ENCODE data around the gene ILDR1.

ILDR1 gene

GRCh38 chr3:122031123-122031468, 9.0 kb upstream of the ILDR1 start:
- TF ChIP-seq CTCF (IDR thresholded peaks at IDR 0.05) (no peak), ZFX (IDR thresholded peaks at IDR 0.05; ENCODE audit: borderline replicate concordance) (no peak)
- no peak overlapping the region for H3K27ac ChIP-seq

GRCh38 chr3:122030381-122031122, 8.5 kb upstream of the ILDR1 start:
- no peak overlapping the region for H3K27ac ChIP-seq

GRCh38 chr3:122025296-122025695, 3.2 kb upstream of the ILDR1 start:
- TF ChIP-seq ZFX (IDR thresholded peaks at IDR 0.05; ENCODE audit: borderline replicate concordance) = no peak
- no peak for TF ChIP-seq CTCF (IDR thresholded peaks at IDR 0.05)

More at GRCh38 chr3:122030381-122031122, 8.5 kb upstream of the ILDR1 start:
- TF ChIP-seq ZFX (IDR thresholded peaks at IDR 0.05; ENCODE audit: borderline replicate concordance) (no peak), CTCF (IDR thresholded peaks at IDR 0.05) (no peak)

GRCh38 chr3:122024800-122025199, 2.8 kb upstream of the ILDR1 start:
- no peak overlapping the region for H3K27ac ChIP-seq
- TF ChIP-seq CTCF (IDR thresholded peaks at IDR 0.05) (no peak), ZFX (IDR thresholded peaks at IDR 0.05; ENCODE audit: borderline replicate concordance) (no peak)

More at GRCh38 chr3:122025296-122025695, 3.2 kb upstream of the ILDR1 start:
- H3K27ac ChIP-seq = no peak overlapping the region

GRCh38 chr3:122023335-122023910, 1.4 kb upstream of the ILDR1 start:
- TF ChIP-seq CTCF (IDR thresholded peaks at IDR 0.05) (no peak), ZFX (IDR thresholded peaks at IDR 0.05; ENCODE audit: borderline replicate concordance) (no peak)
- no peak overlapping the region for H3K27ac ChIP-seq

GRCh38 chr3:122021037-122021436, 1.0 kb downstream of the ILDR1 start:
- peak overlapping the region; percentile 67; the same call in 1 of the 2 replicates for H3K27ac ChIP-seq
- TF ChIP-seq ZFX (IDR thresholded peaks at IDR 0.05; ENCODE audit: borderline replicate concordance) (no peak), CTCF (IDR thresholded peaks at IDR 0.05) (no peak)

- no peak overlapping the region for H3K27ac ChIP-seq
- TF ChIP-seq ZFX (IDR thresholded peaks at IDR 0.05; ENCODE audit: borderline replicate concordance) (no peak), CTCF (IDR thresholded peaks at IDR 0.05) (no peak)
Observed at GRCh38 chr3:122019493-122019892, 2.6 kb downstream of the ILDR1 start.
